CD4-positive, alpha-beta T cell treated with Interleukin-10 for 1 hour (primary cell): ENCODE data around the gene LIMCH1.
"Not testable (repeated sequence)": the region's sequence is repeated elsewhere in the genome, so short reads cannot be mapped to it uniquely, and the experiment has no call there.

ENCODE experiments used
- DNase-seq: peaks from one replicate; pipeline ENCODE4 v3.0.0-alpha.2; 2020

The LIMCH1 gene

DNA sequence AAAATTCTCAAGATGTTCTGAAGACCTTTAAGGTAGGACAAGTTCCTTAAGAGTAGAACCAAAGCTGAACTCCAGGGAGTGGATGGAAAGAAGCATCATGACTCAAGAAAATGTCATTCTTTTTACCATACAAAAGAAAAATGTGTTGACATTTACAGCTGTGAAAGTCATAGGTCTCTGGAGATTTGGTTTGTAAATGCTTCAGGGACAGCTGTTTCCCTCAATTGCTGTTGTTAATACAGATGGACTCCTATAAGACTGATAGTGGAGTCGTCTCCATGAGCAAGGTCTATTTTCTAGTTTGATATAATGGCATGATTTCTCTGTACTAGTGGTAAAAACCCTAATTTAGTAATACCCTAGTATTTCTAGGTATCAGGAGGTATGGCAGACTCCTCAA lies 108.9 kb downstream of the LIMCH1 start:
- no peak for DNase-seq

DNA sequence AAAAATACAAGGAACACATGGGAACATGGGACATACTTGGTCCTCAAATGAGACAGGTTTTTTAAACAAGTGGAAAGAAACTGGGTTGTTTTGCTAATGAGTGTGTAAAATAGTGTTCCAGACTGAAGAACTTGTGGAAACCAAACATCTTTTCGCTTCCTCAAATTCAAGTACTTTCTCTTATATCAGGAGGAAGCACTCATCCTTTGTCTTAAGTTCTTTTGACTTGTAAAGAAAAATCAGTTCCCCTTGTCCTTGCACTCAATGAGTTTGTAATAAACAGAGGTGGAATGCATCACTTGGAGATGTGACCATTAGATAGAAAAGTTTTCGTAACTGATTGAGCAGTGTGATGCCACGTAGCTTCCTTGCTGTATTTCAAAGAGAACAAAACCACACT lies 109.4 kb downstream of the LIMCH1 start:
- DNase-seq: peak; percentile 3

DNA sequence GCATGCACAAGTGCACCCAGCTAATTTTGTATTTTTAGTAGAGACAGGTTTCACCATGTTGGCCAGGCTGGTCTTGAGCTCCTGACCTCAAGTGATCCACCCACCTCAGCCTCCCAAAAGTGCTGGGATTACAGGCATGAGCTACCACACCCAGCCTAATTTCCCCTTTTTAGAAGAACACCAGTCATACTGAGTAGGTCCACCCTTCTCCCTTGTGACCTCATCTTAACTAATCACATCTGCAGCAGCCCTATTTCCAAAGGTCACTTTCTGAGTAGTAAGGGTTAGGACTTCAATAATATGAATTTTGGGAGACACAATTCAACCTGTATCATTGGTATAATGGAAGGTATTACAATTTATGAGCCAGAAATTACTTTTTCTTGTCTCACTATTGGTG lies 113.2 kb downstream of the LIMCH1 start:
- not testable (repeated sequence) for DNase-seq

DNA sequence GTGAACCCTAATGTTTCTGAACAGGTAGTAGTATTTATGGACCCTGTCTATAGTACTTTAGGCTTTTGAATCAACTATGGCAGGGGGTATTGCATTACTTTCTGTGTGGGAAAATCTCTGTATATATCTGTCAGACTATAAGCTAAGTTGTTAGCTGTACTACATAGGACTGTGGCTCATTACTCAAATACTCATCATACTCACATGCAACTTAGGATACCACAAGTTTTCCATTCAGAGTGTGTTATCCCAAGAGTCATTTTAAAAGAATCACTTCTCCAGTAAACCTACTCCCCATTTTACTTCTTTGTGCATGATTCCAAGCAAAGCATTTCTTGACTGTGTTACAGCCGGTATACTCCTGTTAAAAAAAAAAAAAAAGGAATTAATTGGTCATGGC lies 115.0 kb downstream of the LIMCH1 start:
- DNase-seq: no peak

DNA sequence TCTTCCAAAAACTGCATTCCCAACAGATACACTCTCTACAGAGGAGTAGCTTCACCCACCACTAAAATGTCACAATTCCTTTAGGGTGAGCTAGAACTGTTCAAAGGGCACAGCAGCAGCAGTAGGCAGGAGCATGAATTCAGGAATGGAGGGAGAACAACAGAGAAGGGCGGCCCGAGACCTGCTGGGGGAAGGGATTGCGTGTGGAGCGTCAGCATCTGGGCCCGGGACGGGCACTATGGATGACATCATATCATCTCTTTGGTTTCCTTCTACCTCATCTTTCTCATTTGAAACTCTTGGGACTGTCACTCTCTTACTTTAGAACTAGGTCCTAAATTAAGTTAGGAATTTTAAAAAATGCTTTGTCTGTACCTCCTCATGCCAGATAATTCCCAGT lies 115.6 kb downstream of the LIMCH1 start:
- DNase-seq: no peak

DNA sequence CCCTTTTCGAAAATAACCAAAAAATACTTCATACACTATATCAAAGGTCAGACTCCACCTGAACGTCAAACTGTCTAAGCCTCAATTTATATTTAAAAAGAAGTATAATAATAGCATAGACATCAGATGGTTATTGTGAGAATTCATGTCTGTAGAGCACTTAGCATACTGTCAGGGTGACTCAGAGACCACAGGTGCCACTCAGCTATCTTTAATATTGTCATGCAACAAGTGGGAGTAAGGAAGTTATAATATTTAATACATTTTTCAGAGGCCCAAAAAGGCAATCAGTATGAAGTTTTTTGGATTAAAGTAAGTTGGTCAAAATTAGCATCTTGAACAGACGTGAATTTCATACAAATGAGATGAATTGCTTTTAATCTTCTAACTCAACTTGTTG lies 117.2 kb downstream of the LIMCH1 start:
- no peak for DNase-seq

DNA sequence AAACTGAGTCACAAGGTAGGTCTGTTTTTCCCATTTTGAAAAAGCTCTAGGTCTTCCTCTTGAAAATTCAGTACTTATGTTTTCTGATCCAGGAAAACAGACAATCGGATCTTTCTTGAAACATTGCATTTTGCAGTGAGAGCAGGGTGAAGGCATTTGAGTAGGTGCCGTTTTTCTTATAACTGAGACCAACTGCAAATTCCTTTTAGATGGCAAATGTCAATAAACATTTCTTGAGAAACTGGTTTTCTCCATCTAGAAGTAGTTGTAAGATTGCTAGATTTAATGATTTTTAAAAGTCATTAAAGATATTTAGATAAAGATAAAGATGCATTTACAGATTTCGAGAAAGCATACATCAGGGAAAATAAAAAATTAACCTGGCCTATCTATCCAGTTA lies 118.1 kb downstream of the LIMCH1 start:
- DNase-seq: no peak

DNA sequence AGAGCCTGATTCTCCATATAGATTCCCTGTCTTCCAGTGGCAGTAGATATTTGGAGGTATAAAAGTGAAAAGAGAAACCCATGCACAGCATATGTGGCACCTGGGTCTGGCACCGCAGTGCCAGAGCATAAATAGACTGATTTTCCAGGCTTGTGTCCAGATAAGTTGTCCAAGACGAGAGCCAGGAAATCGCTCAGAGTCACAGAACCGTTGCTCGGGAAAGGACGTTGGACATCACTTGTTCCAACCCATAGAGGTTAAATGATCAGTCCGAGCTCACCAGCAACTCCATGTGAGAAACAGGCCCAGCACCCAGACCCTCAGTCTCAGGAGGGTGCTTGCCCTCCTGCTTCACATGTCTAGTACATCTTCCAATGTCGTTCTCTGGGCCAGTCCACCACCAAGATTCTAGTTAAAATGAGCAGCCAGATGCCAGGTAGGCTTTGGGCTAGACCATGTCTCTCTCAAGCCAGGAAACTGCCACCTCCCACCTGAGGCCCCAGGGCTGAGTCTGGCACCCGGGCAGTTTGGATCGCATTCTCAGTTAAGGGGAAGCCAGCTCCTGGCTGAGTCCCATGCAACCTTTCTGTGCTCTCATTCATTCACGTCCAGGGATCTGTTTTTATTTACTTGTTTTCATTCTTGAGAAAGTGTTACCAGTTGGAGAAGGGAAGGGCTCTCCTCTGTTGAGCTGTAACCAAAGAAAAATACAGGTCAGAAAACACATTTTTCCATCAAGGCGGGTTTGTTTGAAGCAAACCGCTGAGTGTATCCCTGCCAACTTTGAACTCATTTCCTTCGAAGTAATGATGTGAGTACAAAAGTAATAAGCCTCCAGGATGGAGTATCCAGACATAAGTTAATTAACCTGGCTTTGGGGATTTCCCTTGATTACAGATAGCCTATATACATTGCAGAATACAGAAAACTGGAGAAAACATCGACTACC lies 118.9 kb downstream of the LIMCH1 start:
- DNase-seq: no peak

DNA sequence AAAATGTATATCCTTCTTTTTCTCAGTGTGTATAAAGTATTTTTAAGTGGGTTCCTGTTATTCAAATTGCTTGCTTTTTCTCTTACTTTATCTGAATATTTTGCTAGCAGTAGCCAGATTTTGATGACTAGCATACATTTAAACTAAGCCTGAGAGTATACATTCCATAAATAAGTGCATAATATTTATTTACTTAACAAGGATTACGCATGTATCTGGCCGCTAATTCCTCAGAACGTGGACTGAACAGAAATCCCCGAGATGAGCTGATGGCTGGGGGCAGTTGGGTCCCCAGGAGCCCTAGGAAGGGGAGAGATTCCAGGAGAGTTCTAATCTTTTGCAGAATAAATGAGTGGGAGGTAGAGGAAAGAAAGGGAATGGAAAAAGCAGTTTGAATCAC lies 119.6 kb downstream of the LIMCH1 start:
- DNase-seq: no peak

DNA sequence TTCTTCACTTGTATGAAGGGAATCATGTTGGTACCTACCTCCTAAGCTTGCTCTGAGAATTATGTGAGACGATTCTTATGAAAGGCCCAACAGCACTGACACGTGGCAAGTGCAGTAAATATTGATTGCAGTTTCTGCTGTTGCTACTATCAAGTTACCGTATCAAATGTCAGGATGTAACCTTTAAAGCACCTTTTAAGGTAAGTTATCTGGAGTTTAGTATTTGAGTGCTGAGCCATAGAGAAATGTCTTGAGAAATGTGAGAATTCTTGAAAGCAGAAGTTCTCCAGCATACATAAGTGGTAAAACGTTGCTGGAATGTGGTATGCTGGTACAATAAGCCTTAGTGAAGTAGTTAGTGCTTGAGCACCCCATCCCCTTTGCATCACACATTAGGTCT lies 120.2 kb downstream of the LIMCH1 start:
- DNase-seq: no peak

DNA sequence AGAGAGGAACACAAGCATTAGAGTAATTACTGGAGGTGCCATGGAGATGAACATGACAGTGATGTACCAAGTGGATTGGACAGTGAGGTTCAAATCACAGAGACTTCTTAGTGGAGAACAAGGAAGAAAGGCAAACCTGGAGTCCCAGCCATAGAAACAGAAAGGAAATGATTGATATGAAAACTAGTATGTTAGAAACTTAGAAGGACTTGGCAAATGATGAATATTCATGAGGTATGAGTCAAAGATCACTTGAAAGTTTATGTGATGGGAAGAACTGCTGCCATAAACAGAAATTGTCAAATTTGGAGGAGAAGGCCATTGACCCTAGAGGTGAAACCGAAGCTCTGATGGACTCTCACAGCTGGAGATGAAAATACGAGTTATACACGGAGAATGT lies 122.4 kb downstream of the LIMCH1 start:
- DNase-seq: no peak

DNA sequence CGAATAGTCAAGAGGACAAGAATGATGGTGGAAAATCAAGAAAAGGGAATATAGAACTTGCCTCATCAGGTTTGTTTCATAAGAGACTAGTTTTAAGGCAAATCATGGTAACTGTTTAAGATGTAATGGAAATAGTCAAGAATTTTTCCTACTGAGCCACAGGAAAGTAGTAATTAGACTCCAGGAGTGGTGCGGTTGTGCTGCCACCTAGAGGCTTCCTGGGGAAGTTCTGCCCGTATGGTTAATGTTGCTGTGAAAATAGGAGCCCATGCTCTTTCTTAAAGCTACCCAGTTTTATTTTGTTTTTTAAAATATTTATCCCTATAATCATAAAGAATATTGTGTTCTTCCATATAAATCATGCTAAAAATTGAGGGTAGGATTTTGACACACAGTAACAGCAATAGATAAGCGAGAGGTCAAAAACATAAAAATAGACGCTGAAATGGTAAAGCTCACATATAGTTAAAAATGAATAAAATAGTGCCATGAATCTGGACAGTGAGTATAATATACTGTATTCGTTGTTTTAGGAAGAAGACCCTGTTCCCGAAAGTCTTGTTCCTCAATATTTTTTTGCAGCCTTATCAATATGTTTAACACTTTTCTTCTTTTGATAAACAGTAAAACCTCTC lies 123.6 kb downstream of the LIMCH1 start:
- DNase-seq: peak; percentile 13

DNA sequence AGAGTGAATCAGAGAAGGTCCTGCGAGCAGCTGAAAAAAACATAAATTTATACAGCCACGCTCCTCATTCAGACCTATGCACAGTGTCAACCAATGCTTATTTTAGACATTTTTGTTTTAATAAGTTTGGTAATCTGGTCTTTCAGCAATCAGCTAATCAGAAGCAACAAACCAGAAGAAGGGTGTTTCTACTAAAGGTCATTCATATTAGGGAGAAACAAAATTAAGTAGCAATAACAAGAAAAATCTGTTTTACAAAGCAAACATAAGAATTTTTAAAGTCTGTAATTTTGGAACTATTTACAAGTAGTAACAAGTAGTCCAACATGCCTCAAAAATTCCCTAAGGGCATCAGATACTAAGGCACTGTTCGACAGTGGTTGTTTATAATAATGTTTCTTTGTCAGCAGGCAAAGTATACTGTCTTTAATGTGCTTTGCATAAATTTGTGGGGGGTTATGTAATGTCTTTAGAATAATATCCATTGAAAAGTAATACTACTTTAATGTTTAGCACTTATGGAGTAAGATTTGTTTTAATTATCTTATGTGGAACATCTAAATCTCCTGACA lies 127.8 kb downstream of the LIMCH1 start:
- no peak for DNase-seq

DNA sequence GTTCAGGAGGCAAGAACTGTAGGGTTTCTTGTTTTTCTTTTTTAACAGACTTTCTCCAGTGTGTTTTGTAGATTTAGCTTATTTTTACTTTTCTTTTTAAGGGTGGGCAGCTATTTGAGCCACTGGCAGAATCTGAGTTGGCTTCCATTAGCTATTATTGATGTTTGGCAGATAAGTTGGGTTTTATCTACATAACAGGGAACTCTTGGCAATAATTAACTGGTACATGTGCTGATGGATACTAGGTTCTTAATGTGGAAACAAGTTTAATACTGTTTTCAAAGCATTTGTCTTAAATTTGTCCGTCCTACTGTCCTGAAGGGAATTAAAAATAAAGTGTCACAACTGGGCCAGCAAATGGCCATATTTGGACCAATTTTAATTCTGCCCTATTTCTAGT lies 130.1 kb downstream of the LIMCH1 start:
- no peak for DNase-seq

DNA sequence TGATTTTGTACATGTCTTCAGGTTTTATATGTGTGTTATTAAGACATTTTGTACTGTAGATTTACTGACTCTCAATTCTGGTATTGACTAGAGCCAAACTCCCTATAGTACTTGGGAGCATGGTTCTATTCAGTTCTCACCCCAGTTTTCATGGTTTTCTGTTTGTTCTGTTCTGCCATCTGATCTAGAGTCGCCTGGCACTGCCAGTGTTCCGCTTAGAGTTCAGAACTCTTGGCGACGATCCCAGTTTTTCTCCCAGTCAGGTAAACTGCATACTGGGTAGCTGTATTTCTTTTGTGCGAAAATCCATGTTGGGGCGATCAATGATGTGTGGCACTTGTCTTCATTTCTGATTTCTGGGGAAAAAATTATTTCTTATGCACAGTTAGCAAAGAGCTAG lies 132.6 kb downstream of the LIMCH1 start:
- DNase-seq: no peak

DNA sequence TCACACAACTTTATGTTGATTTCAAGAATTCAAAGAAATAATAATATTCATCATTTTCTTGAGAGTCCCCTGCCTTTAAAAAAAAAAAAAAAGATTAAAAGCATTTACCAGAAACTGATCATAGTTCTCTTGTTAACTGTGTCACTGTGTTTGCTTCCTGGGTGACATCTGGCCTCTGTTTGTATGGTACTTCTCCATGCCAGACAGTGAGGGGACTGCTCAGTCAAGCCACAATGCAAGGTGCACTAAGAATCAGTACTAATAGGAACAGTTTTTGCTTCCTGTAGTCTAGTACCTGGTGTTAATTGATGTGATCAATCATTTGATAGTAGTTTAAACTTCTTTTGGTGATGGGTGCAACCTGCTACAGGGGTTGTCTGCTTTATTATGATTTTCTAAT lies 133.0 kb downstream of the LIMCH1 start:
- DNase-seq: no peak

DNA sequence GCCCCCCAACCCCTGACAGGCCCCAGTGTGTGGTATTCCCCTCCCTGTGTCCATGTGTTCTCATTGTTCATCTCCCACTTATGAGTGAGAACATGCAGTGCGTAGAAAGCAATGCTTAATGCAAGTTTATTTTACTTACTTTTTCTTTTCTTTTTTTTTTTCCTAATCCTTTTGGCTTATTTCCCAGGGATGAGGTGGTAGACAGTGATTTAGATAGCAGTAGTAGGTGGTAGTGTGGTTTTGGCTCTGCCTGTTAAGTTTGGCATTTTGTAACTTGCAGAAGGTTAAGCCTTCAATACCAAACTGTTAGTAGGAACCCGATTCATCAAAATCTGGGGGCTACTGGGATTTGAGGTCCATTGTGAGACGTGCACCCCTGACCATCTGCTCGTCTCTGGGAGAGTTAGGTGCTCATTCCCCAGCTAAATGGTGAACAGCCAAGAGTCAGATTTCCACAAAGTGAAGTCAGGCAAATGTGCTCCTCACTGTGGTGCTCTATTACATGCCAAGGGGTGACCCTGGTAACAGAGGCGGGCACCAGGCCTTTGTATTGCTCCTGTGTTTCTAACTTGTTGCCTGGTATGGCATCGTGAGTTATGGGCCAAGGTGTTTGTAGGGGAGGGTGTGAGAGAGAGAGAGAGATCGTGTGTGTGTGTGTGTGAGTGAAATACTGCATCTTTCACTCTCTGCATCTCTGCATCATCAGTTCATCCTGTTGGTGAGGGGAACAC lies 140.3 kb downstream of the LIMCH1 start:
- no peak for DNase-seq

DNA sequence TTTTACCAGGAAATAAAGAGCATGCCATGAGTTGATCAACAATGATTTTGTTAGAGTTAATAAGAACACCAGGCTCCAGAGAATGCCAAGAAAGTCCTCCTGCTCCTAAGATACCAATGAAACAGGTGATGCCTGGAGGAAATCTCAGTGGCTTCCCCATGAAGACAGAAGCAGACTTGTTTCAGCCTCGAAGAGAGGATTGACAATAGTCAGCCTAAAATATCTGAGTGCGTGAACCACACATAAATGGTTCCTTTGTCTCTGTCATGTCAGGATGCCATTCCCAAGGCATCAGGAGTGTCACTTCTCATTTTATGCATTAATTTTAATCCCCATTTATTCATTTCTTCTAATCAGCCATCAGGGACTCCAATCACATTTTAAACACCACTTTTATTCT lies 141.0 kb downstream of the LIMCH1 start:
- DNase-seq: no peak

DNA sequence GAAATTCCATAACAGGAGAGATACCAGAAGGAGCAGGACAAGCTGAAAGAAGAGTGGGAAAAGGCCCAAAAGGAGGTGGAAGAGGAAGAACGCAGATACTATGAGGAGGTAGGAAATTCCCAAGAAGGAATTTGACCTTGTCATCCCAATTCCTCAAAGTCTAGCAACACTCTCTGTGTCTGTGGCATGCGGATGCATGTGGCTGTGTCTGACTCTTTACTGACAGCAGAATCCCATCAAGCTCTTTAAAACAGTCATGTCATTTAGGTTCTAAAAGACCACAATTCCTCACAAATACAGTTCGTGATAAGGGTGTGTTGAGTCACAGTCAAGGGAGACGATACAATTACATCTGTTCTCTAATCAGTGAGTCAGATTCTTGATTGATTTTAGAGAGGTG lies 142.0 kb downstream of the LIMCH1 start:
- no peak for DNase-seq

DNA sequence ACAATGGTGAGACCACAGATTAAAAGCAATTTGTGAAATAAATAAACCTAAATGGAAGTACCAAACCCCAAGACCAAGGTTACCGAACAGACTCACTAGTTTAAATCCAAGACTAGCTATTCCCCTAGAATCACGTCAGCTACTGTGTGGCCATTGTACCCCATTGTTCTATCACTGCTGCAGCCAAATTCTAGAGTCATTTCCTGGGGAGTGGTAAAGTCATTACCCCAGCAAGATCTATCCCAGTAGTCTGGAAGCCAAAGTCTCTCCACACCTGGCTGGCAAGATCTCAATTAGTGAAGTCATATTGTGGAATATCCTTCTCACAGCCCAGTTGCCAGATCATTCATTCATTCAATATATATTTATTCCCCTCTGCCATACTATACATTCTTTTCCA lies 143.1 kb downstream of the LIMCH1 start:
- no peak for DNase-seq

DNA sequence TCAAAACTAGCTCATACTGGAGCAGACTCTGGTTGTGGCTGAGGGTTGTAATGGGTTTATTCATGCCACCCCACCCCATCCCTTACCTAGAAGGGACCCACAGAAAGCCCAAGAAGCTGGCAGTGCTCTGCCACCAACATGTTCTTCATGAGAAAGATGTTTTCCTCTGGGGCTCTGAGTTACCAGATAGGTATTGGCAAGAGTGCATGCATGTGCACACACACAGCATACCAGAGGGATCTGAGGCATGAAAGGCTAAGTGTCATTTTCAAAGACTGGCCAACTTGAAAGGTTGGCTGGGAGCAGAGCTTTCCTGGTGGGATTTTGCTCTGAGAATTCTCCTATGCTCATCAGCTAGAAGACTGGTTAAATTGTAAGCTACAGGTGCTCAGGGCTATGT lies 145.4 kb downstream of the LIMCH1 start:
- no peak for DNase-seq

DNA sequence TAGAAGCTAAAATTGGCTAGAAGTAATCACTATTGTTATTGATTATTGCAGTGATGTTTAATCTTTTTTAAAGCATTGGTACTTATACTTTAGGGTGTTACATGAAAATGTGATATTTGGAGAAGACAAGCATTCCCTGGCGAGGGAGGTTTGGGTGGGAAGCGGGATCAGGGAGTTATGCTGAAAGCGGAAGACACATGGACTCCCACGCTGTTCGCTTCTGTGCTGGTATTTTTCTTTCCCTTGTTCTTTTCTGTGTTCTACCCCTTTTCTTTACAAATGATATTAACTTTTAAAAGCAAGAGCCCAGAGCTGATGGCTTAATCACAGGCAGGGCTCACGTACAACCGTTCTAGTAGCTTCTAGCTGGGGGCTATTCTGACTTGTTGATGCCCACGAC lies 148.9 kb downstream of the LIMCH1 start:
- DNase-seq: no peak

DNA sequence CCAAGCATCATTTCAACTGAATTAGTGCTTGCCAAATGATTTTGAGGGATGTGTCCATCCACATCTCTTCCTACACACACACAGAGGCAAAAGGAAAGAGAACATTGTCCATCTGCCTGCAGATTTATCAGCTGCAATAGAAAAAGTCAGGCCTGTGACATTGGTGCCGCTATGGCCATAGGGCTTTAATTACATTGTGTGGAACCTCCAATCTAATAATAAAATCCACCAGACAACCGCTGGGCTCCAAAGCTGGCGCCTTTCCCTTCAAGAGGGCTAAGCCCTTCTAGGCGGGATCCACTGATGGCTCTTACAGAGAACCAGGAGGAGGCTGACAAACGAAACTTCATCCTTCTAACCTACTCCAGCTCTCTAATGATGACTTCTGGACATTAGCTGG lies 150.0 kb downstream of the LIMCH1 start:
- no peak for DNase-seq
